Subcutaneous abdominal adipose tissue (tissue), 5 donors: Measurements from ENCODE around the gene IL1B.

Source experiments
- H3K27ac ChIP-seq: one replicate; pipeline ENCODE4 v1.7.0; 2013; ENCODE audit warnings: low read depth, mild to moderate bottlenecking, inconsistent platforms, low read length, moderate library complexity
- H3K27me3 ChIP-seq, 5 donors: one replicate each; pipeline ENCODE4 v1.7.0; 2013; ENCODE audit warnings: low read length in 5 of 5, inconsistent platforms in 1 of 5; ENCODE audit not compliant: control insufficient read depth in 5 of 5, insufficient read depth in 4 of 5
- H3K36me3 ChIP-seq, 5 donors: one replicate each; pipeline ENCODE4 v1.7.0; 2013; ENCODE audit warnings: low read length in 5 of 5; ENCODE audit not compliant: control insufficient read depth in 5 of 5, insufficient read depth in 5 of 5
- H3K4me1 ChIP-seq, 5 donors: one replicate each; pipeline ENCODE4 v1.7.0; 2013; ENCODE audit warnings: low read length in 5 of 5, mild to moderate bottlenecking in 3 of 5, moderate library complexity in 1 of 5; ENCODE audit not compliant: control insufficient read depth in 5 of 5, insufficient read depth in 5 of 5
- H3K4me3 ChIP-seq, 5 donors: one replicate each; pipeline ENCODE4 v1.7.0; 2013; ENCODE audit warnings: low read length in 5 of 5, low read depth in 1 of 5
- H3K9ac ChIP-seq, 5 donors: one replicate each; pipeline ENCODE4 v1.7.0; 2013; ENCODE audit warnings: low read length in 5 of 5, mild to moderate bottlenecking in 4 of 5, moderate library complexity in 3 of 5
- H3K9me3 ChIP-seq, 5 donors: one replicate each; pipeline ENCODE4 v1.7.0; 2013; ENCODE audit warnings: low read length in 5 of 5; ENCODE audit not compliant: control insufficient read depth in 5 of 5
- donor health status: healthy.
- donor health status: healthy.
- donor health status: healthy.
- donor health status: healthy.
- donor health status: healthy.

IL1B gene

GRCh38 chr2:112793449-112793978 is 43.1 kb downstream of the IL1B start:
- Histone ChIP-seq H3K27ac (no peak overlapping the region), H3K9ac (no peak overlapping the region), H3K9me3 (no peaks in the 10 kb centered on the region), H3K36me3 (no peaks in the 10 kb centered on the region), H3K4me3 (no peak overlapping the region), H3K27me3 (no peaks in the 10 kb centered on the region), H3K4me1 (peaks cover 0 to 17% (median 12%) of the 10 kb centered on the region in 5 donors)

- peaks cover 0 to 21% (median 14%) of the 10 kb centered on the region in 5 donors for H3K4me1 ChIP-seq
These were observed 44.2 kb downstream of the IL1B start for GRCh38 chr2:112792419-112792818.

GRCh38 chr2:112791693-112792230 is 44.8 kb downstream of the IL1B start:
- Histone ChIP-seq H3K4me3 (no peak overlapping the region), H3K4me1 (peaks cover 0 to 21% (median 14%) of the 10 kb centered on the region in 5 donors), H3K9me3 (no peaks in the 10 kb centered on the region), H3K27me3 (no peaks in the 10 kb centered on the region), H3K36me3 (no peaks in the 10 kb centered on the region), H3K27ac (no peak overlapping the region), H3K9ac (no peak overlapping the region)

More at GRCh38 chr2:112792419-112792818, 44.2 kb downstream of the IL1B start:
- Histone ChIP-seq H3K27ac (no peak overlapping the region), H3K36me3 (no peaks in the 10 kb centered on the region), H3K9me3 (no peaks in the 10 kb centered on the region), H3K27me3 (no peaks in the 10 kb centered on the region), H3K9ac (no peak overlapping the region), H3K4me3 (no peak overlapping the region)

GRCh38 chr2:112791019-112791418 is 45.6 kb downstream of the IL1B start:
- Histone ChIP-seq H3K36me3 (no peaks in the 10 kb centered on the region), H3K9ac (no peak overlapping the region), H3K9me3 (no peaks in the 10 kb centered on the region), H3K4me1 (peaks cover 0 to 21% (median 14%) of the 10 kb centered on the region in 5 donors), H3K27ac (no peak overlapping the region), H3K27me3 (no peaks in the 10 kb centered on the region), H3K4me3 (no peak overlapping the region)

- no peak overlapping the region for H3K4me3 ChIP-seq
- H3K27ac ChIP-seq: no peak overlapping the region
- no peaks in the 10 kb centered on the region for H3K27me3 ChIP-seq
- peaks cover 0 to 21% (median 14%) of the 10 kb centered on the region in 5 donors for H3K4me1 ChIP-seq
- H3K9me3 ChIP-seq: no peaks in the 10 kb centered on the region
- H3K36me3 ChIP-seq: no peaks in the 10 kb centered on the region
- no peak overlapping the region for H3K9ac ChIP-seq
These were observed 46.3 kb downstream of the IL1B start for GRCh38 chr2:112790305-112790704.

- no peak overlapping the region for H3K27ac ChIP-seq
These were observed 47.4 kb downstream of the IL1B start for GRCh38 chr2:112789186-112789585.

GRCh38 chr2:112788653-112789052 is 47.9 kb downstream of the IL1B start:
- Histone ChIP-seq H3K9me3 (no peaks in the 10 kb centered on the region), H3K36me3 (no peaks in the 10 kb centered on the region), H3K27me3 (no peaks in the 10 kb centered on the region), H3K4me1 (peaks cover 0 to 14% (median 8%) of the 10 kb centered on the region in 5 donors), H3K9ac (no peak overlapping the region), H3K27ac (no peak overlapping the region), H3K4me3 (no peak overlapping the region)

More at GRCh38 chr2:112789186-112789585, 47.4 kb downstream of the IL1B start:
- Histone ChIP-seq H3K4me1 (peaks cover 0 to 15% (median 14%) of the 10 kb centered on the region in 5 donors), H3K27me3 (no peaks in the 10 kb centered on the region), H3K9ac (no peak overlapping the region), H3K9me3 (no peaks in the 10 kb centered on the region), H3K4me3 (no peak overlapping the region), H3K36me3 (no peaks in the 10 kb centered on the region)

GRCh38 chr2:112787729-112788393 is 48.7 kb downstream of the IL1B start:
- H3K27ac ChIP-seq: no peak overlapping the region
- no peak overlapping the region for H3K4me3 ChIP-seq
- peaks cover 0 to 14% (median 5%) of the 10 kb centered on the region in 5 donors for H3K4me1 ChIP-seq
- H3K27me3 ChIP-seq: no peaks in the 10 kb centered on the region
- H3K9ac ChIP-seq: no peak overlapping the region
- no peaks in the 10 kb centered on the region for H3K9me3 ChIP-seq
- no peaks in the 10 kb centered on the region for H3K36me3 ChIP-seq

- no peak overlapping the region for H3K4me3 ChIP-seq
- H3K9me3 ChIP-seq: no peaks in the 10 kb centered on the region
- H3K36me3 ChIP-seq: no peaks in the 10 kb centered on the region
- peaks cover 0 to 14% (median 5%) of the 10 kb centered on the region in 5 donors for H3K4me1 ChIP-seq
- no peaks in the 10 kb centered on the region for H3K27me3 ChIP-seq
- no peak overlapping the region for H3K27ac ChIP-seq
- no peak overlapping the region for H3K9ac ChIP-seq
These were observed 49.3 kb downstream of the IL1B start for GRCh38 chr2:112787294-112787693.
